Activated CD8-positive, alpha-beta memory T cell treated with anti-CD3 and anti-CD28 coated beads, Interleukin-2, amount 10 ng/mL, durations not matched to agents 7 days and 5 days (primary cell): Measurements from ENCODE around the gene MRPL41. TPM values are rescaled to one million over a fixed set of nuclear protein-coding genes. Genes with fewer than 3 reads are reported as not detected.
"Not testable (repeated sequence)": the region's sequence is repeated elsewhere in the genome, so short reads cannot be mapped to it uniquely, and the experiment has no call there.

Experiments
- ATAC-seq: fragments of 150-1000 bp; cut with Tn5 transposase; one replicate; pipeline ENCODE4 v1.10.0; 2021; ENCODE audit warnings: moderate library complexity
- CTCF ChIA-PET: fragments of 350-600 bp; sonication (Branson Sonifier 250); formaldehyde crosslinking; loops from one replicate; lab custom pipeline; 2021; ENCODE audit warnings: antibody characterized with exemption; lab: Charles Lee
- DNase-seq: peaks from one replicate; pipeline ENCODE4 v3.0.0-alpha.2; 2020
- H3K27ac Mint-ChIP-seq: one replicate; pipeline ENCODE4 v1.8.0; 2021; ENCODE audit warnings: mild to moderate bottlenecking, mixed read lengths
- H3K27me3 Mint-ChIP-seq: one replicate; pipeline ENCODE4 v1.8.0; 2021; ENCODE audit warnings: mixed read lengths
- H3K36me3 Mint-ChIP-seq: one replicate; pipeline ENCODE4 v1.8.0; 2021; ENCODE audit warnings: mild to moderate bottlenecking, mixed read lengths
- H3K4me1 Mint-ChIP-seq: one replicate; pipeline ENCODE4 v1.8.0; 2021; ENCODE audit warnings: mixed read lengths
- H3K4me3 Mint-ChIP-seq: one replicate; pipeline ENCODE4 v1.8.0; 2021; ENCODE audit warnings: mild to moderate bottlenecking, moderate library complexity, mixed read lengths
- H3K9me3 Mint-ChIP-seq: one replicate; pipeline ENCODE4 v1.8.0; 2022; ENCODE audit warnings: low read depth, mixed read lengths
- total RNA-seq, 2 experiments: library from RNA; stranded (reverse); gene quantifications; one replicate each; pipeline ENCODE4 v1.2.3, GENCODE V29; 2021

Gene MRPL41
- total RNA-seq, 2 experiments from 2014 or later, result 57.9 to 58.3 TPM

DNA sequence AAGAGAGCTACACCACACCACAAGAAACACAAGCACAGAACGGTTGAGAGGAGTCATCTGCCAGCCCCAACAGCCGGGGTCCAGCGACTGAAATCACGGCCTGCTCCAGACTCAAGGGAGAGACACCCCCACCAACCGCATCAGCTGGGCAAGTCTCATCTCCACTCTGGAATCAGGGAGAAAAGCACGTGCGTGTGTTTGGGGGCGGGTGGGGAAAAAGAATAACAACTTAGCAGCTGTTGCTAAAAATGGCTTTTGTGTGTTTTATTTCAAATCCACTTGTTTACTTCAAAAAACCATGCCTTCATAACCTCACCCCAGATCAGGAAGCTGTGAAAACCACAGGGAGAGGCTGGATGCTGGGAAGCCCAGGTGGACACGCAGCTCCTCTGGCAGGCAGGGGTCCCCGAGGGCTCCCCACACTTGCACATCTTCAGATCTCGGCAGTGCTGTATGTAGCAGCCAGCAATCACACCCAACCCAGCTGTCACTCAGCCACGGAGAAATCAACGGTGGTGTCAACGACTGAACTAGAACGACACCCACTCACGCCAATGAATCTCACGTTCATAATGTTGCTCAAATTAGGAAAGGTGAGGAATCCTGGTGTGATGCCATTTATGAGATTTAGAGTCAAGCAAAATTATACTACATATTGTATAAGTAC, 20.4 kb upstream of the MRPL41 start:
- DNase-seq (no peak), ATAC-seq (no peak)
- Mint-ChIP-seq H3K9me3 (no peaks in the 10 kb centered on the region), H3K4me3 (no peak overlapping the region), H3K27ac (no peak overlapping the region), H3K27me3 (peaks cover 10% of the 10 kb centered on the region), H3K4me1 (peaks cover 19% of the 10 kb centered on the region), H3K36me3 (peaks cover 2% of the 10 kb centered on the region)
- CTCF ChIA-PET, result interaction anchor here (0.8 to 0.9 kb wide), 3 partner anchors 9 to 229 kb away, joined by 3 to 4 read pairs (median 4); partner anchors contain the start of gene NRARP

DNA sequence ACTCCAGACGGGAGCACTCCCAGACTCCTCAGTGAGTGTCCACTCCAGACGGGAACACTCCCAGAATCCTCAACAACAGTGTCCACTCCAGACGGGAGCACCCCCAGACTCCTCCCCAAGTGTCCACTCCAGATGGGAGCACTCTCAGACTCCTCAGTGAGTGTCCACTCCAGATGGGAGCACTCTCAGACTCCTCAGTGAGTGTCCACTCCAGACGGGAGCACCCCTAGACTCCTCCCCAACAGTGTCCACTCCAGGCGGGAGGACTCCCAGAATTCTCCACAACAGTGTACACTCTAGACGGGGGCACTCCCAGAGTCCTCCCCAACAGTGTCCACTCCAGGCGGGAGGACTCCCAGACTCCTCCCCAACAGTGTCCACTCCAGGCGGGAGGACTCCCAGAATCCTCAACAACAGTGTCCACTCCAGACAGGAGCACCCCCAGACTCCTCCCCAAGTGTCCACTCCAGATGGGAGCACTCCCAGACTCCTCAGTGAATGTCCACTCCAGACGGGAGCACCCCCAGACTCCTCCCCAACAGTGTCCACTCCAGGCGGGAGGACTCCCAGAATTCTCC, 18.7 kb upstream of the MRPL41 start:
- H3K27ac Mint-ChIP-seq, H3K27me3 Mint-ChIP-seq, H3K36me3 Mint-ChIP-seq, H3K9me3 Mint-ChIP-seq, CTCF ChIA-PET, DNase-seq, ATAC-seq, H3K4me3 Mint-ChIP-seq: not testable (repeated sequence)
- H3K4me1 Mint-ChIP-seq, result peaks cover 32% of the 10 kb centered on the region

DNA sequence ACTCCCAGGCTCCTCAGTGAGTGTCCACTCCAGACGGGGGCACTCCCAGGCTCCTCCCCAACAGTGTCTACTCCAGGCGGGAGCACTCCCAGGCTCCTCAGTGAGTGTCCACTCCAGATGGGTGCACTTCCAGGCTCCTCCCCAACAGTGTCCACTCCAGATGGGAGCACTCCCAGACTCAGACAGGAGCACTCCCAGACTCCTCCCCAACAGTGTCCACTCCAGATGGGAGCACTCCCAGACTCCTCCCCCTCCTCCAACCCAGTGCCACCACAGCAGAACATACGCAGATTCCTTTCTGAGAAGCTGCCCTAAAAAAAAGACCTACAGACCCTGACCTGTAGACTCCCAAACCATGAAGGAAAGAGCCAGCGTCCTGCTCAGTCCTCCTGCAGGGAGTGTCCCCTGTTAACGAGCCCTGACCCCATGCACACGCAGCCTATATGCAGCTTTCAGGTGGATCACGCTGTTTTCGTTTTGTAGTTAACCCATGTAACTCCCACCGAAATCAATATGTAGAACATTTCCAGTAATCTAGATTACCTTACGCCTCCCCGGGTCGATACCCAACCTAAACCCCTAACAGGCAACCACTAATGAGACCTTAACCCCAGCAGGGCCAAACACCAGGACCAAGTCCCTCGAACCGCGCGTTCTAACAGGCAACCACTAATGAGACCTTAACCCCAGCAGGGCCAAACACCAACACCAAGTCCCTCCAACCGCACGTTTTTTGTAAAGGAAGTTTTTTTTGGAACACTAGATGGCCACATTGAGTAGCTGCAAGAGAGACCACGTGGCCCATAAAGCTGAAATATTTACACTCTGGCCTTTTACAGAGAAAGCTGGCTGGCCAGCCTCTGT, 17.2 kb upstream of the MRPL41 start:
- DNase-seq (no peak), ATAC-seq (peak; percentile 54)
- H3K4me1 Mint-ChIP-seq, result peaks cover 32% of the 10 kb centered on the region
- H3K9me3 Mint-ChIP-seq, result no peaks in the 10 kb centered on the region
- H3K27me3 Mint-ChIP-seq, result no peaks in the 10 kb centered on the region
- H3K4me3 Mint-ChIP-seq, result no peak overlapping the region
- H3K36me3 Mint-ChIP-seq, result peaks cover 5% of the 10 kb centered on the region
- H3K27ac Mint-ChIP-seq, result peak overlapping the region; percentile 74
- CTCF ChIA-PET, result interaction anchor here (0.7 to 3.6 kb wide), 16 partner anchors 10 to 255 kb away, joined by 3 to 17 read pairs (median 3); partner anchors contain the start of genes EXD3, MRPL41, NOXA1 and NRARP

DNA sequence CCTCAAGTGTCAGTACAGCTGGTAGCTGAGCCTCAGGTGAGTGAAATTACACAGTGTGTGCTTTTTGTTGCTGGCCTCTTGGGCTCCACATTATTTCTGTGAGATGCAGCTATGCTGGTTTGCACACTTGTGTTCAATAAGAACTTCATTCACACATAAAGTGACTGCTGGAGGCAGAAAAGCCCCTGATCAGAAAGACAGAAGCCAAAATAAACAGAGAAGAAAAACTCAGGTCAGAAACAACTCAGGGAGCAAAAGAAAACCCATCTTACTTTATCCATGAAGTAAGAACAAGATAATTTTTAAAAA, 16.6 kb upstream of the MRPL41 start:
- Mint-ChIP-seq H3K4me1 (peaks cover 32% of the 10 kb centered on the region), H3K27me3 (no peaks in the 10 kb centered on the region), H3K9me3 (no peaks in the 10 kb centered on the region), H3K4me3 (no peak overlapping the region), H3K27ac (peak overlapping the region; percentile 74), H3K36me3 (peaks cover 5% of the 10 kb centered on the region)
- DNase-seq (no peak), ATAC-seq (no peak)
- CTCF ChIA-PET, result interaction anchor here (0.8 to 3.6 kb wide), 15 partner anchors 10 to 255 kb away, joined by 3 to 17 read pairs (median 3); partner anchors contain the start of genes EXD3, MRPL41, NOXA1 and NRARP

DNA sequence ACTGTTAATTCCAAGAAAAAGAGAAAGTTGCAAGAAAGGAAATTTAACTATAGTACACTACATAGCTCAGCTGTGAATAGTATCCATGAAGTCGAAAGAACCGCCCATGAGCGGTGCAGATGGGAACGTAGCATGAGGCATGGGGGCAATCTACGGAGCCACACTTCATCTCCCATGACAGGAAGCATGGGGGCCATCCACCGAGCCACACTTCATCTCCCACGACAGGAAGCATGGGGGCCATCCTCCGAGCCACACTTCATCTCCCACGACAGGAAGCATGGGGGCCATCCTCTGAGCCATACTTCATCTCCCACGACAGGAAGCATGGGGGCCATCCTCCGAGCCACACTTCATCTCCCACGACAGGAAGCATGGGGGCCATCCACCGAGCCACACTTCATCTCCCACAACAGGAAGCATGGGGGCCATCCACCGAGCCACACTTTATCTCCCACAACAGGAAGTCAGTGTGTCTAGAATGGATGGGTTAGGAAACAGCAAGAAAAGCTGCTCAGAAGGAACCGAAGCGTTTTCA, 15.0 kb upstream of the MRPL41 start:
- not testable (repeated sequence) for H3K4me3 Mint-ChIP-seq, H3K9me3 Mint-ChIP-seq, H3K36me3 Mint-ChIP-seq, H3K27me3 Mint-ChIP-seq
- ATAC-seq (peak; percentile 43), DNase-seq (peak; percentile 68)
- Mint-ChIP-seq H3K27ac (peak overlapping the region; percentile 83), H3K4me1 (peaks cover 29% of the 10 kb centered on the region)
- CTCF ChIA-PET, result interaction anchor here (0.6 to 3.6 kb wide), 4 partner anchors 9 to 15 kb away, joined by 3 to 17 read pairs (median 13); partner anchors contain the start of genes MRPL41 and PNPLA7

DNA sequence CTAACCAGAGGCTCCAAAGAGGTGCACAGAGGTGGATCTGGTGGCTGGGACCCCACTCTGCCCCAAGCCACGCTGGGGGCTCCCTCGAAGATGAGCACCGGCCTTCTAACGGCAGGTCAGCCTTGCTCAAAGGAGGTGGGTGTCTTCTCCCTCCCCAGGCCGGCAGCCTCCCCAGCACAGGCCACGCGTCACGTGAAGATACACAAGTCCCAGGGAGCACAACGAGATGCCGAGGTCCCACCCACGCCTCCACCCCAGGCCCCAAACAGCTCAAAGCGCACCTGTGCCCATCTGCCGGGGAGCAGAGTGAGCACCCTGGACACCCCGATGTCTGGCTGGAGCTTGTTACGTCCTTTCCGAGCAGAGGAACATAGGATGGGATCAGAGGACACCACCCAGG, 13.6 kb upstream of the MRPL41 start:
- no peaks in the 10 kb centered on the region for H3K9me3 Mint-ChIP-seq
- peaks cover 5% of the 10 kb centered on the region for H3K36me3 Mint-ChIP-seq
- H3K4me1 Mint-ChIP-seq, result peaks cover 29% of the 10 kb centered on the region
- no peak overlapping the region for H3K27ac Mint-ChIP-seq
- CTCF ChIA-PET, result interaction anchor here (0.8 to 3.6 kb wide), 3 partner anchors 8 to 65 kb away, joined by 3 to 17 read pairs (median 17); partner anchors contain the start of gene MRPL41
- ATAC-seq, result no peak
- no peak for DNase-seq
- H3K4me3 Mint-ChIP-seq, result no peak overlapping the region
- H3K27me3 Mint-ChIP-seq, result no peaks in the 10 kb centered on the region

DNA sequence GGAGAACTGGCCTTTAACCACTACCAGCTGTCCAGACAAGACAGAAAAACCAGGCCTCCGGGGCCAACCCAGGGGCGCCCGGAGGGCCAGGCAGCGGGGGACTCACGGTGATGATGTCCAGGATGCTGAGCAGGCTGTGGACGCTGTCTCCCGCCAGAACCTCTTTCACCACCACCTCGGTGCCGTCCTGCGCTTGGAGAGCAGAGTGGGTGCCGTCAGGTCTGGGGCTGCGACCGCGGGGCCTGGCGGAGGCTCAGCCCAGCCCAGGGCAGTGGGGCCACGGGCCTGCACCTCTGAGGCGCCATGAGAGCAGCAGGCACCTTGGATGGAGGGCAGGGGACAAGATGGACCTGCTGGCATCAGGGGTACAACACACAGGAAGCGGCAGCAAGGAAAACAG, 11.1 kb upstream of the MRPL41 start:
- H3K4me1 Mint-ChIP-seq, result peaks cover 25% of the 10 kb centered on the region
- no peak for DNase-seq

DNA sequence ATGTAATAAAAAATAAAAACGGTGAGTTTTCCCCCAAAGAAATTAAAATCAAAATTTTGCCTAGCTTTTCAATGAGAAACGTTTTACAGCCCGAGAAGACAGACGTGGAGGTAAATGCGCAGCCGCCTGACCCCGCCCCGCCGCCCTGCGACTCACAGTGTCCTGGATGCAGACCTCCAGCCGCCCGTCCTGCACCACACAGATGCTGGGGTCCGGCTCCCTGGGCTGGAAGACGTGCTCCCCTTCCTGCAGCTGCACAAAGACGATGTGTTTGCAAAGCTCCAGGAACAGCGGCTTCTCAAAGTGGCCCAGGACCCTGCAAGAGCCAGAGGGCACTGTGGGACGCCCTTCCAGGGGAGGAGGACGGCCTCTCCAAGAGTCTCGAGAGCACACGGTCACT, 9.2 kb upstream of the MRPL41 start:
- no peak for ATAC-seq
- no peak for DNase-seq
- Mint-ChIP-seq H3K4me3 (no peak overlapping the region), H3K9me3 (no peaks in the 10 kb centered on the region), H3K4me1 (peaks cover 10% of the 10 kb centered on the region), H3K27ac (no peak overlapping the region), H3K27me3 (no peaks in the 10 kb centered on the region), H3K36me3 (no peaks in the 10 kb centered on the region)
- CTCF ChIA-PET, result interaction anchor here (1.7 kb wide), 1 partner anchor 11 kb away, joined by 4 read pairs; no protein-coding TSS in a partner anchor

More for the DNA sequence above, 11.1 kb upstream of the MRPL41 start:
- Mint-ChIP-seq H3K9me3 (no peaks in the 10 kb centered on the region), H3K36me3 (peaks cover 5% of the 10 kb centered on the region), H3K27me3 (no peaks in the 10 kb centered on the region), H3K27ac (no peak overlapping the region), H3K4me3 (no peak overlapping the region)
- CTCF ChIA-PET, result interaction anchor here (1.4 to 1.6 kb wide), 2 partner anchors 9 to 38 kb away, joined by 4 read pairs; partner anchors contain the start of gene DPH7
- ATAC-seq, result no peak

DNA sequence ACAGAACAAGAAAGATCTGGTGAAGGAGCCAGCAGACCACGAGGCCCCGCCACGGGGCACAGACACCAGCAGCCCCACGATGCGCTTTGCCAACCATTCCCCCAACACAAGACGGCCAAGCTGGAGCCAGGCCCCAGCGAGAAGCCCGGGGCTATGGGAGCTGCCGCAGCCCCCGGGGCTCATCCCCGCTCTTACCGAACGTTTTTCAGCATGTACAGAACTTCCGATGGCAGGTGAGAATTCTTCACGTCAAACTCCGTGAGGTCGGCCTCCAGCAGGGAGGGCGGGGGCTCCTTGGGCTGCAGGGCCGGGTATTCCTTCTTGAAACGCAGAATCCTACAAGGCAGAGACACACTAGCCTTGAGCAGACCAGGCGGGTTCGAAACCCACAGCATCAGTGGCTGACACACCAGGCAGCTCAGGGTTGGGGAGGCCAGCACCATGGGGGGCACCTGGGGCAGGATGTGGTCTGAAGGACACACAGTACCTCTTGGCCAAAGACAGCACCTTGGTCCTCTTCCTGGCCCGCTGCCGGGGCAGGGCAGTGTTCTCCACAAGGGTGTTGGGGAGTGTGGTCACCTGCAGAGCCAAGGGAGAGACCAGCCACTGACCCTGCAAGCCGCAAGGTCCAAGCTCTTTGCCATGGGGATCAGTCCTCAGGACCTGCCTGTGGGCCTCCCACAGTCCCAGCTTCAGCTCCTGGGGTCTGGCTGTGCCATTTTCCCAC, 8.3 kb upstream of the MRPL41 start:
- Mint-ChIP-seq H3K27ac (no peak overlapping the region), H3K4me3 (no peak overlapping the region), H3K36me3 (no peaks in the 10 kb centered on the region), H3K4me1 (peaks cover 6% of the 10 kb centered on the region), H3K9me3 (no peaks in the 10 kb centered on the region), H3K27me3 (no peaks in the 10 kb centered on the region)
- DNase-seq, result no peak
- CTCF ChIA-PET, result interaction anchor here (1.7 kb wide), 1 partner anchor 12 kb away, joined by 4 read pairs; no protein-coding TSS in a partner anchor
- no peak for ATAC-seq

DNA sequence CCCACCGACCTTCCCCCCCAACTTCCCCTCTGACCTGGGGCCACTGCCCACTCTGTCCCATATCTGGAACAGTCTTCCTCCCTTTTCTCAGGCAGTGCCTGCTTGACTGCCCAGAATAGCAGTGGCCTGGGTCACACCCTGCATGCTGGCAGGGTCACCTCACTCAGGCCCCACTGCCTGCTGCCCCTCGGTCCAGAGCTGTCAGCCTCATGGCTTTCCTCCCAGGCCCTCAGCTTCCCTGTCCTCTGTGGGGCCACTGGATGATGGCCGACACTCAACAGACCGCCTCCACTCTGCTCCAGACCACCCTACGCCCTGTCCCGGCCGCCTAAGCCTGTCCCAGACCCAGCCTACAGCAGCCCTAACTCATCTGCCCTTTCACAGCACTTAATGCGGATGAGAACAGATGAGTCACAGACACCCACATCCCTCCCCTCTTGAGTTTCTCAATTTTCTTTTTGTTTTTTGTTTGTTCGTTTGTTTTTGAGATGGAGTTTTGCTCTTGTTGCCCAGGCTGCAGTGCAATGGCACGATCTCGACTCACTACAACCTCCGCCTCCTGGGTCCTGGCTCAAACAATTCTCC, 7.4 kb upstream of the MRPL41 start:
- H3K9me3 Mint-ChIP-seq, result no peaks in the 10 kb centered on the region
- ATAC-seq (peak; percentile 60), DNase-seq (no peak)
- no peaks in the 10 kb centered on the region for H3K27me3 Mint-ChIP-seq
- H3K36me3 Mint-ChIP-seq, result no peaks in the 10 kb centered on the region
- no peak overlapping the region for H3K4me3 Mint-ChIP-seq
- CTCF ChIA-PET, result interaction anchor here (1.0 to 2.7 kb wide), 4 partner anchors 8 to 227 kb away, joined by 3 to 17 read pairs (median 3); partner anchors contain the start of gene EXD3
- H3K27ac Mint-ChIP-seq, result peak overlapping the region; percentile 14
- H3K4me1 Mint-ChIP-seq, result peaks cover 6% of the 10 kb centered on the region

DNA sequence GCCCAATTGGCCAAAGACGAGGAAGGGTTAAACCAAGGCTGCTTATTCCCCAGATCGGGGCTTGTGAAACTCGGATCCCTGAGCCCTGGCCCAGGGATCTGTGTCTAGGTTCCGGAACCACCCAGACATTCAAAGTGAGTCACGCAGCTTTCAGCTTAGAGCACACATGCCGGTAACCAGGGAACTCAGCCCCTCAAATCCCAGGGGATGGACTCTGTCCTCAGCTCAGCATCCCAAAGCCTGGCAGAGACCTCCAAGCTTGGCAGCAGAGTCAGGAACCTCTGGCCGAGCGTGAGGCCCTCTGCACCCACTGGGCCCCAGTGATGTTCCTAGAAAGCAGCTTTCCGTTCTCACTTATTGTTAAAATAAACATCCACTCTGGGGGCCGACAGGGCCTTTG, 6.6 kb upstream of the MRPL41 start:
- no peaks in the 10 kb centered on the region for H3K36me3 Mint-ChIP-seq
- H3K27ac Mint-ChIP-seq, result no peak overlapping the region
- H3K4me3 Mint-ChIP-seq, result no peak overlapping the region
- ATAC-seq (no peak), DNase-seq (no peak)
- no peaks in the 10 kb centered on the region for H3K9me3 Mint-ChIP-seq
- no peaks in the 10 kb centered on the region for H3K27me3 Mint-ChIP-seq
- H3K4me1 Mint-ChIP-seq, result peaks cover 11% of the 10 kb centered on the region
- CTCF ChIA-PET, result interaction anchor here (0.9 to 2.7 kb wide), 5 partner anchors 9 to 226 kb away, joined by 3 to 17 read pairs (median 3); partner anchors contain the start of gene EXD3
